NCI-H2196 treated with DMSO at 0.1 percent for 48 hours (cell line): ENCODE results near the gene TMEM151A.
"Not testable (repeated sequence)": the region's sequence is repeated elsewhere in the genome, so short reads cannot be mapped to it uniquely, and the experiment has no call there.

Experiments used
- DNase-seq: peaks from one replicate; lab custom pipeline; 2025; ENCODE audit not compliant: unreplicated experiment; lab: John Stamatoyannopoulos, UW

TMEM151A gene

DNA sequence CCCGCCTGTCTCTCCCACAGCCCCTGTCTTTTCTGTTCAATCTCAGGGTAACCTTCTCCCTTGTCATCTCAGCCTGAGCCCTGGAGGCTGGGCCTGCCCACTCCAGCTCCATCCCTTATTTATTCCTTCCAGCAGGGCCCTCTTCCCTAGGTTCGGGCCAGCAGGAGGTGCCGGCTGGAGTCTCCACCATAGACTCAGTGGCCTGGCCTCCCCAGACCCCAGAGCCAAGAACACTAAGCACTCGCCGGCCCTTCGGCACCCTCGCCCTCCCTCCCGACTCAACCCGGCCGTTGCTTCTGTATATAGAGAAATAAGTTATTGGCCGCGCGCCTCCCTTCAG is 24.7 kb upstream of the TMEM151A start:
- DNase-seq = no peak

DNA sequence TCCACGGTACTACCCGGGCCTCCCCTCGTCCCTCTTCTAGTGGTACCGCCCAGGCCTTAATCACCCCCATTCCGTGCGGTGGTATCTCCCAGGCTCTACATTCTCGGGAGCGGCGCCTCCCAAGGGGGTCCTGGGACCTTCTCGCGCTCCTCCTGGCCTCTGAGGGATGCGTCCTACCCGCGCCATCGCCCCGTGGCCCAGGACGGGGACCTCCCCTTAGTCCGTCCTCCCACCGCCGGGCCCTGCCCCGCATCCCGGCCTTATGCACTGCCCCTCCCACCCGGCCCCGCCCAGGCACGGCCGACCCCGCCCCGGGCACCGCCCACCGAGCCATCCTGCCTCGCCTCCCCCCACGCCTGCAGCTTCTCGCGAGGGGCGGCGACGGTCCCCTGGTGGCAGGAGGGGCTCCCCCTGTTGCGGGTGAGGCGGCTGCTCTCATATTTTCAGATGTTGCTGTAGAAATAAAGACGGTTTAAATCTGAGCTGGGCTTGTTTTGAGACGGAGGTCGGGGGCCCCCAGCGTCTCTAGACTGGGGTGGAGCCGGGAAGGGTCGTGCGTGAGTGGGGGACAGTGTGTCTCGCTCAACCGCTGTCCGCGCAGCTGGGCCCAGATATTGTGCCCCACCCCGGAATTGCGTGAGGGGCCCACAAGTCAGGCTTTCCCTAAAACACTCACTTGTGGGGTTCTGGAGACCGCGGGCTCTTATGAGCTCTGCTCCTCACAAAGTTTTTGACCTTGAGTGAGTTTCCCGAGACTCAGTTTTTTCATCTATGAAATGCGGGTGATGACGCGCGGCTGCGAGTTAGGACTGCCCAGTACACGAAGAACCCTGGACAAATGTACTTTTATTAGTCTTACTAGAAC is 24.1 kb upstream of the TMEM151A start:
- DNase-seq = peak; percentile 35

DNA sequence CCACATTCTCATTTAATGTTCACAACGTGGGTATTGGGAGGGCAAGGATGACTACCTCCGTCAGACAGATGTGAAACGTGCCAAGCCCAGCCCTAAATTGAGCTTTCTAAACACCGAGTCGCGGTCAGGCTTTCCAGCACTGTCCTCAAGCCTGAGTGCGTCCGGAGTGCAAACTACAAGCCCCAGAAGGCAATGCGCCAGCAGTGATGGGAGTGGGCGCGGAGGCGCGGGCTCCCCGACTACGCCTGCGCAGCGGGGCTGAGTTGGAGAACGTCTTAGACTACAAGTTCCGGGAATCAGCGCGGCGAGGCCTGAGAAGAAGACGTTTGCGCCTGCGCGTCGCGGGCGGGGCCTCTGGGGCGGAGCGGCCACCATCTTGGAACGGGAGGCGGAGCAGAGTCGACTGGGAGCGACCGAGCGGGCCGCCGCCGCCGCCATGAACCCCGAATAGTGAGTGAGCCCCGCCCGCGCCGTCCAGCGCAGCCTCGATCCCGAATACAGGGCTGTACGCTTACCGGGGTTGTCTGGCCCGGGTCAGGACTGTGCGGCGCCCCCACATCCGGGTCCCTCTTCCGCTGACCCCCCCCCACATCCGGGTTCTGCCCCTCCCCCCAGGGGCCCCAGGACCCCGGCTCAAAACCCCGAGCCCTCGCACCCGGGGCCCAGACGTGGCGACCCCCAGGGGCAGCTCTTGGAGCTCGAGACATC is 23.3 kb upstream of the TMEM151A start, which contains the start of gene RAB1B:
RAB1B (plus strand) TSS at position 396 of the 708 bp plus-strand sequence; CDS start at position 437, 41 bp downstream.
- DNase-seq = peak; percentile 97

DNA sequence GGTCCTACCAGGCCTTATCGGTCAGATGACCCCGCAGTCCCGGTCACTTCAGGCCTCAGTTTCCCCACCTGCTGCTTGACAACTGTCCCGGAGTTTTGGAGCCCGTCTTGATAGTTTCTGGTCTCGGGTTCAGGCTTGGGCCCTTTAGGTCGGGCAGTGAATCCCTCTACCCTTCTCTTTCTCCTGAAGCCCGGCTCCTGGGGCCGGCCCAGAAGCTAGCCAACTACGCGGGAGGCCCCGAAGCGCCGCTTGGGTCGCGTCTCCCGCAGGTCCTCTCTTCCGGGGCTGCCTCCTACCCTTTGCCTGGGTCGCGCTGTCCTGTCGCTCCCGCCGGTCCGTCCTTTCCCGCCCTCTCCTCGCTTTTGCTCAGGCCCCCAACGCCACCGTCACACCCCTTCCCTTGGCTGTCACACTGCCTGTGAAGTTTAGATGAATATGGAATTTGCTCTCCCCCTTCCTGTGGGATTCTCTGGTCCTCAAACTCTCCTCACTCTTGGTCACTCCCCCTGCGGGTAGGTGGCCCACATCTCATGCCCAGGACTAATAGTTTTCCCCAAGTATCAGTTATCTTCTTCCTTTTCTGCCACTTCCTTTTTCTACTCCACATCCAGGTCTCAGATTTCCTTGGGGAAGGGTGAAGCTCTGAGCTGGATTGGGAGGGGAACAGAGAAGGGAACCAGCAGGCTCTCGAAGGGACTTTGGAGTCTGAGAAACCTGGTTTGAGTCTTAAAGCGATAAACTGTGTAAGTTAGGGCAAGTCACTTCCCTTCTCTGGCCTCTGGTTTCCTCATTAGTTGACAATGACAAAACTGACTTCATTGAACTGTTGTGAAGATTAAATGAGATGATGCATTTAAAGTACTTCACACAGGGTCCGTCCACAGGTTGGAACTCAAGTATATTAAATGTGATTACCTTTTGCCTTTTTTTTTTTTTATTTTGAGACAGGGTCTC is 22.5 kb upstream of the TMEM151A start:
- DNase-seq = no peak

DNA sequence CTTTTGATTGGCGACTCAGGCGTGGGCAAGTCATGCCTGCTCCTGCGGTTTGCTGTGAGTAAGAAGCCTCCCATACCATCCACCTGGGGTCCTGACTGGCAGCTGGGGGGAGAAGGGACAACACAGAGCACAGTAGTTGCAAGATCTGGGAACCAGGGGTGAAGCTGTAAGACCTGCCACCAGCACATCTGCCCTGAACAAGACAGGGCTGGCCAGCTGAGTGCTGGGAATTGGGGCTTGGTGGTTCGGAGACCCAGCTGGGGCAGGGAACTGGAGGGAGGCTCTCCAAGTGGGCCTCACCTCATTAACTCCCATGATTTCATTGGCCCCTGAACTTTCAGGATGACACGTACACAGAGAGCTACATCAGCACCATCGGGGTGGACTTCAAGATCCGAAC is 19.9 kb upstream of the TMEM151A start:
- no peak for DNase-seq

DNA sequence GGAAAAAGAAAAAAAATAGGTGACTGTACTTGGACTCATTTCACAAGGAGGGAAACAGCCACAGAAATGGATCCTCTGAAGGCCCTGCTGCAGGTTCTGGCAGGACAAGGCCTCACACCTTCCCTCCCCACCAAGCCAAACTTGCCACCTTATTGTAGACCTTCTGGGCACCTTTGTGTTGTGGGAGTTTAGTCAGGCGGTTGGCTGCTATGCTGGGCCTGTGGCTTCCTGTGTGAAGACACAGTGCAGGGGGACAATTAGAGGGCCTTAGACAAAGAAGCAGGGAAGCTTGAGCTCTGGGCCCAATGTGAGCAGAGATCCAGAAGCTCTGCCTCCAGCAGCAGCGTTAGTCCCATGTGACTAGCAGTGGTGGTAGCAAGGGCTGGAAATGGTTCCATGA is 19.1 kb upstream of the TMEM151A start:
- DNase-seq = no peak

DNA sequence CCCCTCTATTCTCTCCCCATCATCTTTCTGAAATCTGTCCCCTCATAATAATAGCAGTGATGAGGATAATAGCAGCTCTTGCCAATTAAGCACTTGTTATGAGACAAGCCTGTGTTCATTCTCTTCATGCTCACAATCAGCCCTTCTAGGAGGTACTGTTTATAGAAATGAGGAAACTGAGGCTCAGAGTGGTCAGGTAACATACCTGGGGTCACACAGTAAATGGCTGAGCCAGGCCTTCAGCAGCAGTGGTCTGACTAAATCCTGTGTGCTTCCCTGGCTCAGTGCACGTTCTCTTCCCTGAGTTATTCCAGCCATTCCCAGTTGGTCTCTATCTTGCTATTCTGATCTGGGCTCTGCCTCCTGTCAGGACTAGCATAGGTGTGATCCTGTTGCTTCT is 17.5 kb upstream of the TMEM151A start:
- DNase-seq = no peak

DNA sequence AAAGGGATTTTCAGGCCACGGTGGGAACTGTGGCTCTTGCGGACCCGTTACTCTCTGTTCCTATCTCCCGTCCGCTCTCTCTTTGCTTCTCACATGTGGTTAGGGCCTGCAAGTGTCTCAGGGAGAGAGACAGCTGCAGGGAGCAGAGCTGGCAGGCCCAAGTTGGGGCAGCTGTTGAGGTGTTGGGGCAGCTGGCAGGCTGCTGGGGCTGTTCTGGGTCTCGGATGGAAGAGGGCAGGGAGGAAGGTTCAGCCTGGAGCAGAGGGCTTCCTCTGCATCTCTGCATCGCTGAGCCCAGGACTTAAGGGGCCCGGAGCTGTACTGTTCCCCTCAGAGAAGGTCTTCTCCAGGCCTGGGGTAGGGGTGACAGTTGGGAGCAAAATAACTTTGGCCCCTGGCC is 16.3 kb upstream of the TMEM151A start:
- no peak for DNase-seq

DNA sequence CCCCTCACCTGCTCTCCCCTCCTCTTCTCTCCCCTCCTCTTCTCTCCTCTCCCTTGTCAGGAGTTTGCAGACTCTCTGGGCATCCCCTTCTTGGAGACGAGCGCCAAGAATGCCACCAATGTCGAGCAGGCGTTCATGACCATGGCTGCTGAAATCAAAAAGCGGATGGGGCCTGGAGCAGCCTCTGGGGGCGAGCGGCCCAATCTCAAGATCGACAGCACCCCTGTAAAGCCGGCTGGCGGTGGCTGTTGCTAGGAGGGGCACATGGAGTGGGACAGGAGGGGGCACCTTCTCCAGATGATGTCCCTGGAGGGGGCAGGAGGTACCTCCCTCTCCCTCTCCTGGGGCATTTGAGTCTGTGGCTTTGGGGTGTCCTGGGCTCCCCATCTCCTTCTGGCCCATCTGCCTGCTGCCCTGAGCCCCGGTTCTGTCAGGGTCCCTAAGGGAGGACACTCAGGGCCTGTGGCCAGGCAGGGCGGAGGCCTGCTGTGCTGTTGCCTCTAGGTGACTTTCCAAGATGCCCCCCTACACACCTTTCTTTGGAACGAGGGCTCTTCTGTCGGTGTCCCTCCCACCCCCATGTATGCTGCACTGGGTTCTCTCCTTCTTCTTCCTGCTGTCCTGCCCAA is 15.6 kb upstream of the TMEM151A start:
- DNase-seq = no peak

DNA sequence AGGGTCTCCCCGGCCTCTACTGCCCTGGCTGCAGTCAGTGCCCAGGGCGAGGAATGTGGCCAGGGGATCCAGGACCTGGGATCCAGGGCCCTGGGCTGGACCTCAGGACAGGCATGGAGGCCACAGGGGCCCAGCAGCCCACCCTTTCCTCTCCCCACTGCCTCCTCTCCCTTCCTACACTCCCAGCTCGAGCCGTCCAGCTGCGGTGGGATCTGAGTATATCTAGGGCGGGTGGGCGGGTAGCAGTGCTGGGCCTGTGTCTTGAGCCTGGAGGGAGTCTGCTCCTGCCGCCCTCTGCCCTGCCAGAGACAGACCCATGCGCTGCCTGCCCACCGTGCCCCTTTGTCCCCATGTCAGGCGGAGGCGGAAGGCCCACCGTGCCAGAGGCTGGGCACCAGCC is 15.1 kb upstream of the TMEM151A start:
- not testable (repeated sequence) for DNase-seq

DNA sequence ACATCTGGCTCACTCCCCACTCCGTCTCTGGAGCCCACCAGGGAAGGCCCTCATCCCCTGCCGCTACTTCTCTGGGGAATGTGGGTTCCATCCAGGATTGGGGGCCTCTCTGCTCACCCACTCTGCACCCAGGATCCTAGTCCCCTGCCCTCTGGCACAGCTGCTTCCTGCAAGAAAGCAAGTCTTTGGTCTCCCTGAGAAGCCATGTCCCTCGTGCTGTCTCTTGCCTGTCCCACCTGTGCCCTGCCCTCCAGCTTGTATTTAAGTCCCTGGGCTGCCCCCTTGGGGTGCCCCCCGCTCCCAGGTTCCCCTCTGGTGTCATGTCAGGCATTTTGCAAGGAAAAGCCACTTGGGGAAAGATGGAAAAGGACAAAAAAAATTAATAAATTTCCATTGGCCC is 14.6 kb upstream of the TMEM151A start:
- DNase-seq = not testable (repeated sequence)

DNA sequence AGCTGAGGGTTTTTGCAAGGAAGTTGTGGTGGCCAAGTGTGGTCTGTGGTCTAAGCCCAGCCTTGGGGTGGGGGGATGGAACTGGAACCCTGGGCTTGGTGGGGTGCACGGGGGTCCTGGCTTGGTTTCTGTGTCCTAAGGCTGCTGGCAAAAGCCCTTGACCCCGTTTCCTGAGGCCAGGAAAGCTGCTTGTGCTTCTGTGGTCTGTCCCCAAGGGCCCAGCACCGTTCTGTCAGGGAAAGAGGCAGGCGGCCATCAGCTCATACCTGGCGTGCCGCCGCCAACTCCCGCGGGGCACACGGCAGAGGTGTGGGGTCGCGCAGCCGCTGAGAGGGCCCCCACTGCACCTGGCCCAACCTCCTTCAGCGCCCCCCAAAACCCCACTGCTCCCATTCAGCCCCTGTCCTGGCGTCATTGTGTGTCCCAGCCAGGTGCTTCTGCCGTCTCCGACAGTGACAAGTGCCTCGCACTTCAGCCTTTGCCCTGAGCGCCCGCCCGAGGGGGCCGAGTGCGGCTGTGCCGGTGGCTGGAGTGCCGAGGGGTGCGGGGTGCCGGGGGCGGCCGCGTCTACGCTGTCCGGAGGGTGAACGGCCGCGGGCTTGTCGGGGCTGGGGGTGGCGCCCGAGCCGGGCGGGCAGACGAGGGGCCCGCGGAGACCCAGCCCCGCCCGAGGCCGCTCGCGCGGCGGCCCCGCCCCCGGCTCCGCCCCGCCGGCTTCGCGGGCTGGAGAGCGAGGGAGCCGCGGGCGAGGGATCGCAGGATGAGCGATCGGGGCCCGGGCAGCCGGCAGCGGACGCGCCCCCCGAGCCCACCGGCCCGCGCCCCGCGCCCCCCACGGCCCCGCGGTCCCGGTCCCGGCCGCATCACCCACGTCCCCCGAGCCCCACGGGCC is 14.0 kb upstream of the TMEM151A start, which contains the start of gene CNIH2:
CNIH2 (plus strand) TSS at position 705 of the 892 bp plus-strand sequence. CDS start 282 bp downstream, outside the sequence.
- no peak for DNase-seq

DNA sequence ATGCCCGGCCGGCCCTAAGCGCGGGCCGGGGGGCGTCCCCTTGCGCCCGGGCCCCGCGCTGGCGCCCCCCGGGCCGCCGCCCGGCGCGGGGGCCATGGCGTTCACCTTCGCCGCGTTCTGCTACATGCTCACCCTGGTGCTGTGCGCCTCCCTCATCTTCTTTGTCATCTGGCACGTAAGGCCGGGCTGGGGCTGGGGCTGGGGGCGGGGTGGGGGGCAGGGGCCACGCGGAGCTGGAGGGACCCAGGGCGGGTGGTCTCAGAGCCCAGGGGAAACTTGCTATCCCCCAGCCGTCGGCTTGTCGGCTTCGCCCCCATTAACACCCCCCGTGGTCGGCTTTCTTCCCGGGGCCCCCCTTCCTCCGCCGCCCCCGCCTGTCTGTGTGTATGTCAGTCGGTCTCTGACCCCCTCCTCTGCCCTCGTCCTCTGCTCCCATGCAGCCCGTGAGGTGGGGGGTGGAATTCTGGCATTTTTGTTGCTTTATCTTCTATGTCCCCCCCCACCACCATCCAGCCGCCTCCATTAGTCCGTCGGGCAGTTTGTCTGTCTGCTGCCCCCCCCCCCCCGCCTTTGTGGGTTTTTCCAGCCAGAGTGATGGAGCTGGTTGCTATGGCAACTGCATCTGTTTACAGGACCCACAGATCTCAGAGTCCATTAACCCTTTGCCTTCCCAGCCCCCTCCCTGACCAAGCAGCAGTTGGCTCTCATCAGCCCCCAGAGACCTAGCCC is 13.2 kb upstream of the TMEM151A start:
- DNase-seq = no peak

DNA sequence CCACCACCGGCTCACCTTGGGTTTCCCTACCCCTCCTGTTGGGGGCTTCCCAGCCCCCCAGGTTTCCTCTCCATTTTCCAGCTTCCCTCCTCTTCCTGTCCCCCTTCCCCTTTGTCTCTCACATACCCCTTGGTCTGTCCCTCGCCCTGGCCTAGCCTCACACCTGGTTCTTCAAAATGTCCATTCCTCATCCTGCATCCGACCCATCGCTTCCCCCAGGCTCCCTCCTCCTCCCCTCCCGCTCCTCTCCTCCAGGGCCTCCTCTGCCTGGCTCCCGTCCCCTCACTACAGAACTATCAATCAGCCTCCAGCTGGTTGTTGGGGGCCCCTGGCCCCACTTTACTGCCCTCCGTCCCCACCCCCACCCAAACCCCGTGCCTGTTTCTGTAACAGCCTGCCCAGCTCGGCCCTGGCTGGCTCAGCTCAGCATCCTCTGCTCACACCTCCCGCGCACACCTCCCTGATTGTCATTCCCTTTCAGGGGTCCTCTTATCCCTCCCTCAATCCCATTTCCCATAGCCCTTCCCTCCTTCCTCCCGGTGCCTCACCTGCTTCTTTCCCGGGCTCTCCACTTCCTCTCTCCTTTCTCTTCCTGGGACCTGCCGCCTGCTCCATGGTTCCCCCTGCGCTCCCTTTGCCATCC is 12.5 kb upstream of the TMEM151A start:
- no peak for DNase-seq

DNA sequence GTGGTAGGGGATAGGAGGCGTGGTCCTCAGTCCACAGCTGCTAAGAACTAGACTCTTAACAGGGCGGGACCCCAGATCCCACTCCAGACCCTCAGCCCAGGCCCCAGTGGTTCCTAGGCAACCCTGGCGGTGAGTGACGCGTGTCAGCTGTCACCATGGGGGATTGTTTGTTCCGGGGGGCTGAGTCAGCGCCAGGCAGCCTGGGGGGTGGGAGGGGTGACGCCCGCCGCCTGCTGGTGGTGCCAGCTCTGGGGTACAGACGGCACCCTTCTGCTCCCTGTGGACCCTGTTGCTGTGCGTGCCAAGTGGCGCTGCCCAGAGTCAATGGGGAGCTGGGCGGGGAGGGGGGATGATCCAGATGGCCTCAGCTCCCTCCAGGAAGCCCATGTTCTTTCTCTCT is 11.3 kb upstream of the TMEM151A start:
- no peak for DNase-seq

DNA sequence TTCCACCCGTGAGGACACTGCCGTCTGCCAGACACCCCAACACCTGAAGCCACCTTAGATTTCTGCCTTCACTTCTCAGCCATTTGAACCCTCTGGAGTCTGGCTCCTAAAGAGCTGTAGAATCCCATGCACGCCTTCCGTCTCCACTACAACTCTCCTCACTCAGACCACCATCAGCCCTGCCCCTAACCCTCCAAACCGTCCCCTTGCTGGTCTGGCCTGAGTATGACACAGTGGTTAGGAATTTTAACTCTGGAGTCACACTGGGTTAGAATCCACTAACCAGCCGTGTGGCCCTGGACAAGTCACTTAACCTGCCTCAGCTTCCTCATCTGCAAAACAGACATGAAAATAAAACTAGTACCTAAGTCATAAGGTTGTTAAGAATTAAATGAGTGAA is 10.7 kb upstream of the TMEM151A start:
- no peak for DNase-seq

DNA sequence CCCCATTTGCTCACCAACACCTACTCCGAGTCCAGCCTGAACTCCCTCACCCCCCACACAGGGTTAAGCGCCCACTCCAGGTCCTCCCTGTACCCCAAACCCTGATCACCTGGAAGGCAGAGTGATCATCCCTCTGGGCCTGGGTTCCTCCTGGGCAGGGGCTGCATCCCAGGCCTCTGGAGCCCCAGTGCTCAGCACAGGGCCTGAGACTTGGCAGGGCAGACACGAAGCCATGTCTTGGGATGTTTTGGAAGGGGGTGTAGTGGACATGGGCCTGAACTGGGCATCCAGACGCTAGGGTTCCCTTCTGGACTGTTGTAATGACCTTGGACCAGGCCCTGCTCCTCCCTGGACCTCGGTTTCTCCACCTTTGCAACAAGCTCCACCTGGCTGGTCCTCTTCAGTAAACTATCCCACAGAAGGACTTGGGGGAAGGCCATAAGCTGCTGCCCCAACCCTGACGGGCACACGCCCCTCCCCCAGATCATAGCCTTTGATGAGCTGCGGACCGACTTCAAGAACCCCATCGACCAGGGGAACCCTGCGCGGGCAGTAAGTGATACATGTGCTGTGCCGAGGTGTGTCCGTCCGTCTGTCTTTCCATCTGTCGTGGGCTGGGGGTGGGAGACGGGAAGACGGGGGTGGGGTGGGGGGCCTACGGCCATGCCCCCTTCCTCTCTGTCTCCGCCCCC is 9.8 kb upstream of the TMEM151A start:
- no peak for DNase-seq
